ENCODE measurements around the gene NEU2.

DNA sequence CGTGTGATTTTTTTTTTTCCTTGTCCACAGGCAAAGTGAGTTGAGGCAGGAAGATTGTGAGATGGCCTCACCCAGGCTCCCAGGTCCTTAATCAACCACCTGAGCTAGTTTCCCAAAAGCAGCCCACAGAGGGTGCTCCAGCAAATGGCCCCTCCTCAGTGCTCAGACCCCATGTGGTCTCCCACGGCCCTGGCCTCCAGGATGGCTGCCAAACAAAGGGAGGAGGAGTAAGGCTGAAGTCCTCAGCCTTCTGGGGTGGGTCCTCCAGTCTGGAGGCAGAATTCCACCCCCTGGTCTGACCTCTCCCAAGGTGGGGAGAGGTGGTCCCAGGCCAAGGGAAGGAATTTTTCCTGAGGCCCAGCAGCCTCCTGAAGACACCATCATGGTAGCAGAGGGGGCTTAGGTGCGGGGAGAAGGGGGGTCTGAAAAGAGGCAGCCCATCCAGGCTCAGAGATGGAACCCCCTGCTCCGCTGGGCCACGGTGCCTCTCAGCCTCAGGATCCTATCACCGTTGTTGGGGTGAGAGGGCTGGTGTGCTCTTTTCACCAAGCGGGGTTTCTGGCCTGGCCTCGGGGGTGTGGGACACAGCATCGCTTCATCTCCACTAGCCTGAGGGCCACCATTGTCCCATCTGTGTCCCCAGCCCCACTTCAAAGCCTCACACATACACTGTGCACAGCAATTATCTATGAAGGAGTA, 21.8 kb upstream of the NEU2 start:
- TF ChIP-seq, protein P1, sequence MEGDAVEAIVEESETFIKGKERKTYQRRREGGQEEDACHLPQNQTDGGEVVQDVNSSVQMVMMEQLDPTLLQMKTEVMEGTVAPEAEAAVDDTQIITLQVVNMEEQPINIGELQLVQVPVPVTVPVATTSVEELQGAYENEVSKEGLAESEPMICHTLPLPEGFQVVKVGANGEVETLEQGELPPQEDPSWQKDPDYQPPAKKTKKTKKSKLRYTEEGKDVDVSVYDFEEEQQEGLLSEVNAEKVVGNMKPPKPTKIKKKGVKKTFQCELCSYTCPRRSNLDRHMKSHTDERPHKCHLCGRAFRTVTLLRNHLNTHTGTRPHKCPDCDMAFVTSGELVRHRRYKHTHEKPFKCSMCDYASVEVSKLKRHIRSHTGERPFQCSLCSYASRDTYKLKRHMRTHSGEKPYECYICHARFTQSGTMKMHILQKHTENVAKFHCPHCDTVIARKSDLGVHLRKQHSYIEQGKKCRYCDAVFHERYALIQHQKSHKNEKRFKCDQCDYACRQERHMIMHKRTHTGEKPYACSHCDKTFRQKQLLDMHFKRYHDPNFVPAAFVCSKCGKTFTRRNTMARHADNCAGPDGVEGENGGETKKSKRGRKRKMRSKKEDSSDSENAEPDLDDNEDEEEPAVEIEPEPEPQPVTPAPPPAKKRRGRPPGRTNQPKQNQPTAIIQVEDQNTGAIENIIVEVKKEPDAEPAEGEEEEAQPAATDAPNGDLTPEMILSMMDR (IDR thresholded peaks at IDR 0.05; ENCODE audit: low read length) = no peak
- no peak for TF ChIP-seq EZH2 (optimal IDR thresholded peaks at IDR 0.05; ENCODE audit: low read depth, low read length)
- no peak for TF ChIP-seq EZH2phosphoT487 (IDR thresholded peaks at IDR 0.05; ENCODE audit: low read length)
